ENCODE measurements around the gene GOLT1B.

DNA sequence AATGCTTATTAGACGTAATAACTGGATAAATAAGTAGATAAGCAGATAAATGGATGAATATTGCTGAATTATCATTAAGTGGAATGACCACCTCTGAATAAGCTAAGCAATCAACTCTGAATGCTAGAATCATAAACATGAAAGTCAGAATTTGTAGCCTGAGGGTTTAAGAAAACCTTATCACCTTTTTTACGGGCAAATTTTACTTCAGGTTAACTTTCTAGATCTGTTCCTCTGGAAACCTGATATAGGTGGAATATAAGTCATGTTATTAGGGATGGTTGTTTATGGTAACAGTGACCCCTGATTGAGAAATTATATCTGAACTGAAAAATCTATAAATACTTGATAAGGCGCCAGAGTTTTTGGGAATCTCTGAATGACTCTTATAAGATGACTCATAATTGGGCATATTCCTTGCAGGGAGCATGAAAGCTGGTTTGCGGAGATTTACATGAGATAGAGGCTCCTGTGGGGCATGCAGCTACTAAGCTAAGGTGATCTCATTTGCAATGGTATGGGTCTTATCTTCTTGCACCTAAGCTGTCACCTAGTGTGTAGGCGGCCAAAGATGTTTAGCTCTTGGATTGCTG, 36.6 kb downstream of the GOLT1B start:
- TF ChIP-seq, protein P1, sequence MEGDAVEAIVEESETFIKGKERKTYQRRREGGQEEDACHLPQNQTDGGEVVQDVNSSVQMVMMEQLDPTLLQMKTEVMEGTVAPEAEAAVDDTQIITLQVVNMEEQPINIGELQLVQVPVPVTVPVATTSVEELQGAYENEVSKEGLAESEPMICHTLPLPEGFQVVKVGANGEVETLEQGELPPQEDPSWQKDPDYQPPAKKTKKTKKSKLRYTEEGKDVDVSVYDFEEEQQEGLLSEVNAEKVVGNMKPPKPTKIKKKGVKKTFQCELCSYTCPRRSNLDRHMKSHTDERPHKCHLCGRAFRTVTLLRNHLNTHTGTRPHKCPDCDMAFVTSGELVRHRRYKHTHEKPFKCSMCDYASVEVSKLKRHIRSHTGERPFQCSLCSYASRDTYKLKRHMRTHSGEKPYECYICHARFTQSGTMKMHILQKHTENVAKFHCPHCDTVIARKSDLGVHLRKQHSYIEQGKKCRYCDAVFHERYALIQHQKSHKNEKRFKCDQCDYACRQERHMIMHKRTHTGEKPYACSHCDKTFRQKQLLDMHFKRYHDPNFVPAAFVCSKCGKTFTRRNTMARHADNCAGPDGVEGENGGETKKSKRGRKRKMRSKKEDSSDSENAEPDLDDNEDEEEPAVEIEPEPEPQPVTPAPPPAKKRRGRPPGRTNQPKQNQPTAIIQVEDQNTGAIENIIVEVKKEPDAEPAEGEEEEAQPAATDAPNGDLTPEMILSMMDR (conservative IDR thresholded peaks at IDR 0.05; ENCODE audit: low read depth, low read length): no peak
- TF ChIP-seq EZH2 (IDR thresholded peaks at IDR 0.05; ENCODE audit: borderline replicate concordance, low read depth, low read length, poor library complexity, severe bottlenecking): no peak

Data from A673 (cell line).